Epithelial cell of esophagus (primary cell): ENCODE data around the gene SLC22A12.

Source experiments
- DNase-seq: peaks from one replicate; pipeline ENCODE4 v3.0.0; 2010; ENCODE audit warnings: low read depth
- H3K4me3 ChIP-seq: 2 replicates; pipeline ENCODE4 v1.5.1; 2011; ENCODE audit warnings: mild to moderate bottlenecking, low read length, control low read depth
- TF ChIP-seq, protein P1 (sequence below): IDR thresholded peaks from 2 replicates; pipeline ENCODE4 v1.5.1; 2011; ENCODE audit warnings: low read depth, mild to moderate bottlenecking, low read length, control low read depth, inconsistent platforms; ENCODE audit not compliant: insufficient read depth; ENCODE audit errors: missing control alignments

The SLC22A12 gene

DNA sequence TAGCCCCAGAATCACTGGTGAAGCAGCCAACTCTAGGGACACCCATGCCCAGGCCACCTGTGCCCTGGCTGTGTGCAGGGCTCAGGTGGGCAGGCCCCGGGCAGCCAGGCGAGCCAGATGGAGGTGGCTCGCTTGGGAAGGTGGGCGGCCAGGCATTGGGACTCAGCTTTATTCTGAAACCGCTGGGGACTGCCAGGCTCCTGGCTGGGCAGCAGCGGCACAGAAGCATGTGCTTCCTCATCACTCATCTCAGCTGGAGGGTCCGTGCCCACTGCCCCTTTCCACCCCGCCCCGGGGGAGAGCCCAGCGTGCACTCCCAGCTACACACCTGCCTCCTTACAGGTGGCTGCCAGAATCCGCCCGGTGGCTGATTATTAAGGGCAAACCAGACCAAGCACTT, 27.1 kb upstream of the SLC22A12 start:
- no peak overlapping the region for H3K4me3 ChIP-seq
- TF ChIP-seq, protein P1, sequence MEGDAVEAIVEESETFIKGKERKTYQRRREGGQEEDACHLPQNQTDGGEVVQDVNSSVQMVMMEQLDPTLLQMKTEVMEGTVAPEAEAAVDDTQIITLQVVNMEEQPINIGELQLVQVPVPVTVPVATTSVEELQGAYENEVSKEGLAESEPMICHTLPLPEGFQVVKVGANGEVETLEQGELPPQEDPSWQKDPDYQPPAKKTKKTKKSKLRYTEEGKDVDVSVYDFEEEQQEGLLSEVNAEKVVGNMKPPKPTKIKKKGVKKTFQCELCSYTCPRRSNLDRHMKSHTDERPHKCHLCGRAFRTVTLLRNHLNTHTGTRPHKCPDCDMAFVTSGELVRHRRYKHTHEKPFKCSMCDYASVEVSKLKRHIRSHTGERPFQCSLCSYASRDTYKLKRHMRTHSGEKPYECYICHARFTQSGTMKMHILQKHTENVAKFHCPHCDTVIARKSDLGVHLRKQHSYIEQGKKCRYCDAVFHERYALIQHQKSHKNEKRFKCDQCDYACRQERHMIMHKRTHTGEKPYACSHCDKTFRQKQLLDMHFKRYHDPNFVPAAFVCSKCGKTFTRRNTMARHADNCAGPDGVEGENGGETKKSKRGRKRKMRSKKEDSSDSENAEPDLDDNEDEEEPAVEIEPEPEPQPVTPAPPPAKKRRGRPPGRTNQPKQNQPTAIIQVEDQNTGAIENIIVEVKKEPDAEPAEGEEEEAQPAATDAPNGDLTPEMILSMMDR, result no peak
- no peak for DNase-seq

DNA sequence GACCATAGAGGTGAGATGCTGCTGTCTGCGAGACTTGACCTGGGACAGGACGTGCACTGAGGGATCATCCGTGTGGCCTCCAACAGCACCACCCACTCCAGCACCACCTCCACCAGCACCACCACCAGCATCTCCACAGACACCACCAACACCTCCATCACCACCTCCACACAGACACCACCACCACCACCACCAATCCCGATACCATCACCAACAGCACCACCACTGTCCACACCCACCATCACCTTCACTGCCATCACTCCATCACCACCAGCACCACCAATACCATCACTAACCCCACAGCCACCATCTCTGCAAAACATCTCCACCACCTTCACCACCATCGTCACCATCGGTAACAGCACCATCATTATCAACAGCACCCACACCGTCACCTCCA, 26.6 kb upstream of the SLC22A12 start:
- no peak for DNase-seq
- TF ChIP-seq, protein P1, result no peak
- H3K4me3 ChIP-seq, result no peak overlapping the region

DNA sequence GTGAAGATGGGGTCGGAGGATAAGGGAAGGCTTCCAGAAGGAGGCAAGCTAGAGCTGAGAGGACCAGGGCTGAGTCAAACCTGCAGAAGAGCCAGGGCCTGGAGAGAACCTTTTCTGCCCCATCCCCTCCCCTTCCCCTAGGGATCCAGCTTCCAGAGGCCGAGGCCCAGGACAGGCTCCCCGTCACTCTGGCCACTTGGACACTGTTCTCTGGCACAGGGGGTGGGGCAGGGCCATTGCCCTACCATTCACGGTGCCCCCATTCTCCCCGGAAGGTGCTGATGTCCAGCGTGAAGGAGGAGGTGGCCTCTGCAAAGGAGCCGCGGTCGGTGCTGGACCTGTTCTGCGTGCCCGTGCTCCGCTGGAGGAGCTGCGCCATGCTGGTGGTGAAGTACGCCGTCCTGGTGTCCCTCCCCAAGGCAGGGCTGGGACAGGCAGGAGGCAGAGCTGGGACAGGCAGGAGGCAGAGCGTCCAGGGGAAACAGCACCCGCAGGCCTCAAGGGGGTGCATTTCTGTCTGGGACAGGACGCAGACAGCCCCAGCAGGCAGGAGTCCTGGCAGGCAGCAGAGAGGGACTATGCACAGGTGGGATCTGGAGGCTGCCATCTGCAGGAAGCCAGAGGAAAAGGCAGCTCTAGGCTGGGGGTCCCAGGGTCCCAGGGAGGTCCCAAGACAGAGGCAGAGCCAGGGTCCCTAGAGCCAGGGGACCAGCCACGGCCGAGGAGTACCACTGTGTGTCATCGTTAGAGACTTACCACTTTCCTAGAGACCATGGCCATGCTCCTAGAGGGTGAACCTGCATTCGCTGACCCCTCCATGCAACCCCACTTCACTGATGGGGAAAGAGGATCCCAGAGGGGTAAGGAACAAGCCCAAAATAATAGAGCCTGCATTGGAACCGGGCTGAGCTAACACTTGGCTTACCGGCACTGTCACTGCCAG, 25.8 kb upstream of the SLC22A12 start:
- DNase-seq, result no peak
- no peak overlapping the region for H3K4me3 ChIP-seq
- TF ChIP-seq, protein P1, result no peak

DNA sequence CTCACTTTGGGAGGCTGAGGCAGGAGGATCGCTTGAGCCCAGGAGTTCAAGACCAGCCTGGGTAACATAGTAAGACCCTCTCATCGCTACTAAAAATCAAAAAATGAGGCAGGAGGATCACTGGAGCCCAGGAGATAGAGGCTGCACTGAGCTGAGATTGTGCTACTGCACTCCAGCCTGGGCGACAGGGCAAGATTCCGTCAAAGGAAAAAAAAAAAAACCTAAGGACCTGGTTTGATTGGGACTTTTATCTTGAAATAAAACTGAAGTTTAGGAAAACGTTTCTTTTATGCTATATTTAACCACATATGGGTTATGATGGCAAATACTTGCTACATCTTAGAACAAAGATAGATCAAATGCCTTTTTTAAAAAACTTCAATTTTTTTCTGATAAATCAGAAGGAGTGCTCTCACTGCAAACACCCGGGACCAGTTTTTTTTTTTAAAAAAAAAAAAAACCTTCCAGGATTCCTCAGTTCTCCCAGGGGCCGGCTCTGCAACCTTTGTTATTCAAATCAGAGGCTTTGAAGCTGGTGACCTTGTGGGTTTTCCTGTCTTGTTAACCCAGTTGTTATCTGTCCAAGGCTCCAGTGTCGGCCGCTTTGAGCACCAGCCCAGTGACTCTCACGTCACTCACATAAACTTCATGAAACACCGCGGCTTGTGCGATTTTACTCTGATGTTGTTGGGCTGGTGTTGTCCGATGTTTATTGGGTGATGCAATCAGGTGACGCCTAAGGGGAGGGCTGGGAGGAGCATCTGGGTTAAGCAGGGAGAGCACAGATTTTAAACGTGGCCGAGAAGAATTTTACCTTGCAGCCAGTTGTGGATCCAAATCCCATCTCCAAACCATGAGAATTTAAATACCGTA, 24.7 kb upstream of the SLC22A12 start:
- peak overlapping the region; percentile 19 for H3K4me3 ChIP-seq
- peak; percentile 92 for DNase-seq
- TF ChIP-seq, protein P1, result no peak

DNA sequence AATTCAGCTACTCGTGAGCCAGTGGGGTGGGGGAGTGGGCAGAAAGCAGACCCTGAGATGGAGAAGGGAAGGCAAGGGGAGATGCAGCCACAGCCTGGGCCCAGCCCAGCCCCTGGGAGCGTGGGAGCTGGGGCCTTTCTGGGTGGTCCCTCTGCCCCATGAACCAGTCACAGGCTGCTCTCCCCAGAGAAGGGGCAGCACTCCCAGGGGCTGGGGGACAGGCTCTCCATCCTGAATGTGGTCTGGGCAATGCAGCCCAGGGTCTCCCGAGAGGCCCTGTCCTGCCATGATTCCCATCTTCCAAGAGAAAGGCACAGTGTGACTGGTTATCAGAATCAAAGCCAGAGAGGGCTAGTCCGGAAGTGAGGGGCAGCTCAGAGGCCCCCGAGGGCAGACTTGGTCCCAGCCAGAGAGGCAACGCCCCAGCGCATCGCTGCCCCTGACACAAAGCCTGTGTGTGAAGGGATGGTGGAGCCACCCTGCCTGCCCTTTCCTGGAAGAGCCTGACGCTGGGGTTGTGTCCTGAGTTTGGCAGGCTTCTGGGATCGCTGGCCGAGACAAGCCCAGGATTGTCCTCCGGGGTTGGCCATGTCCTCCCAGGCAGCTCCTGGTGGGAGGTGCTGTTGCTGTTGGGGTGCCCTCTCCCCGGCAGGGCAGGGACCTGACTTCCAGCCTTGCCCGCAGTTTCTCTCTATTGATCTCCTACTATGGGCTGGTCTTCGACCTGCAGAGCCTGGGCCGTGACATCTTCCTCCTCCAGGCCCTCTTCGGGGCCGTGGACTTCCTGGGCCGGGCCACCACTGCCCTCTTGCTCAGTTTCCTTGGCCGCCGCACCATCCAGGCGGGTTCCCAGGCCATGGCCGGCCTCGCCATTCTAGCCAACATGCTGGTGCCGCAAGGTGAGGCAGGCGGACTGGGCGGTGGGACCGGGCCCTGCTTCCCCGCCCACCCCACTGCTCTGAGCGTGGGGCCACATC, 23.8 kb upstream of the SLC22A12 start:
- H3K4me3 ChIP-seq, result no peak overlapping the region
- DNase-seq, result no peak
- TF ChIP-seq, protein P1, result no peak

DNA sequence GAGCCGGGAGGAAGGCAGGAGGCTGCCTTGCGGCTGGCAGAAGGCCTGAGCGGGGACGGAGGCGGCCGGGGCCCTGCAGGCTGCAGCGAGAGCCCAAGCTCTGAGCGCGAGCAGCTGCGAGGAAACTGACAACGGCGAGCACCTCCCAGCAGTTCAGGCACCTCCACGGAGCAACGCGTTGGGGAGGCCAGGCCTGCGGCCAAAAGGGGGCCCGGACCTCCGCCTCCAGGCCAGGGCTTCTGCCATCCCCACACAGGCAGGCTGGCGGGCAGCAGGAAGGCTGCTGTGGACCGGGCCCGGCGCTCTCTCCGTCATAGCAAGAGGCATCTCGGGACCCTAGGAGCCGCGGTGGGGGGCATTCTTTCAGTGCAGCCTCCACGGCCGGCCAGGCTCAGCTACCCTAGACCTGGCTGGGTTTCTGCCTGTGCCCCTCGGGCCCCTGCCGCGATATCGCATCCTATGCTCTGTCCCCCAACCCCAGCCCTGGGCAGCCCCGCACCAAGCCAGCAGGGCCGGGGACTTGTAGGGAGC, 22.9 kb upstream of the SLC22A12 start:
- DNase-seq, result no peak
- TF ChIP-seq, protein P1, result no peak
- H3K4me3 ChIP-seq, result no peak overlapping the region
